HG03457 (cell line): ENCODE data around the gene GTPBP2.
"Not testable (repeated sequence)": the region's sequence is repeated elsewhere in the genome, so short reads cannot be mapped to it uniquely, and the experiment has no call there.

ENCODE experiments used
- ATAC-seq: cut with Tn5 transposase; IDR thresholded peaks from one replicate; pipeline ENCODE4 v1.9.1; 2021; ENCODE audit warnings: moderate number of reproducible peaks; ENCODE audit not compliant: unreplicated experiment

GTPBP2 gene

DNA sequence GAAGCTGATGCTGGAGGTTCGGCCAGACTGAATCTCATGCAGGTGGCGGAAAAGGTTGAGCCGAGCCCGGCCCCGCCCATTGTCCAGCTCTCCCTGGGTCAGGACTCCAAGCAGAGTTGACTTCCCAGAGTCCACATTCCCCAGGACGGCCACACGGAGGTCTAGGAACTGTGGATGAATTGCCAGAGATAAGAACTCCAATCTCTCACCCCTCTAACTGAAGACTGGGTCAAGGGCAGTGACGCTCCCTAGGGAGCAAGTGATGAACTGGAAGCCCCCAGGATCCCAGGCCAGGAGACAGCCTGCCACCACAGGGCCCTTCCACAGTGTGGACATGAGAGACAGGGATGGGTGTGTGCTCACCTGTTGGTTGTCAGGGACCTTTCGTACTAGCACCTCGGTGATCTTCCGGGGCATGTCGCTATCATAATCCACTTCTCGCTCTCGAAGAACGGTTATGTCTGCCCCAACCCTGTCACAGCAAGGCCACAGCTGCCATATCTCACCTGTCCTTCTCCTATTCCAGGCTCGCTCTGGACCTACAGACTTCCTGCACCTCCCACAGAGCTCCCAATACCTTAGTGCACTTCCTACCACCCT is 3.6 kb downstream of the GTPBP2 start:
- no peak for ATAC-seq

DNA sequence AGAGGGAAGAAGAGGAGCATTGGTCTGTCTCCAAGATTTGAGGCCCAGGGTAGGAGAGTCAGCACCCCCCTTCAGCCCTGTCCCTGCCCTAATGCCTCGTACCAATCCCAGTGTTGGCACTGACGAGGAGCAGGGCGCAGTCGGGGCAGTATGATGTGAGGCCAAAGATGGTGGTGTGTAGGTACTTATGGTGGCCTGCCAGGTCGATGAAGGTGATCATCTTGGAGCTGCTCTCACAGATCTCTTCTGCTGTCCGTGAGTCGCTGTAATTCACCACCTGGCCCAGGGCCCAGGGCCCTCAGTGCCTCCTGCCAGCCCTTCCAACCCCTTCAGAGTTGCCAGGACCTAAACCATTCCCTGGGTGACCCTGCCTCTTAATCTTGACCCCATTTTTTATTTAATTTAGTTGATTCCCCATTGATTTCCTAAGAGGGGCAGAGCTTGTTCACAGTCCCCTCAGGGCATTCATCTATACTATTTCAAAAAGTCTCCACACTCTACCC is 4.2 kb downstream of the GTPBP2 start:
- ATAC-seq: no peak

GRCh38 chr6:43623880-43624785 is 4.9 kb downstream of the GTPBP2 start:
- ATAC-seq: no peak

DNA sequence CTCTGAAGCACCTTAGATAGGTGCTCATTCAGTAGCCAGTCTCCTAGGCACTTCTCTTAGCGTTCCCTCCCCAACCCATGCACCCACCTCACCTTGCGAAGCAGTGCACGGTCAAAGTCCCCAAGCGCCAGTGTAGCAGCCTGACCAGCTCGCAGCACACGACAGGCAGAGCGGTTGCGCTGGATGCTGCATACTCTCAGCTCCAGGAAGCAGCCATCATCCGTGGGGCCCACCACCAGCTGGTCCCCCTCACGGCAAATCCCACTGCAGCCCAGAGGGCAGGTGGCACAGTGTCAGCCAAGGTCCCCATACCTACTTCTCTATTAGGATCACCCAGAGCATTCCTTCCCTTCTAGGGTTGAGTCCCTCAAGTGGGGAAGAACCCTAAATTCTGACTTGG is 6.5 kb downstream of the GTPBP2 start:
- no peak for ATAC-seq

DNA sequence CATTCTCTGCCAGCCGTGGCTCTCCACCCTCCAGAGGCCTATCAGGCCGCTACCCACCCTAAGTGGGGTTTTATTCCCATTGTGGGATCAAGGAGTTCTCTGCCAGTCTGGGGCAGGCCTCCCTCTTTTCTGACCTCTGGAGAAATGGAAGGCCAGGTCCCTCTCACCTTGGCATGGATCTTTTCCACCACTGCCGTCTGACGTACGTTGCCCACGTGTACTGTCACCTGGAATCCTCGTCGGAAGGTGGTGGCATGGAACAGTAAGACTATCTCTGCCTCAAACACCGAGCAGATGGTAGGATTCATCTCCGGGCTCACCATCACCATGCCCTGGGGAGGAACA is 7.3 kb downstream of the GTPBP2 start:
- ATAC-seq: no peak

DNA sequence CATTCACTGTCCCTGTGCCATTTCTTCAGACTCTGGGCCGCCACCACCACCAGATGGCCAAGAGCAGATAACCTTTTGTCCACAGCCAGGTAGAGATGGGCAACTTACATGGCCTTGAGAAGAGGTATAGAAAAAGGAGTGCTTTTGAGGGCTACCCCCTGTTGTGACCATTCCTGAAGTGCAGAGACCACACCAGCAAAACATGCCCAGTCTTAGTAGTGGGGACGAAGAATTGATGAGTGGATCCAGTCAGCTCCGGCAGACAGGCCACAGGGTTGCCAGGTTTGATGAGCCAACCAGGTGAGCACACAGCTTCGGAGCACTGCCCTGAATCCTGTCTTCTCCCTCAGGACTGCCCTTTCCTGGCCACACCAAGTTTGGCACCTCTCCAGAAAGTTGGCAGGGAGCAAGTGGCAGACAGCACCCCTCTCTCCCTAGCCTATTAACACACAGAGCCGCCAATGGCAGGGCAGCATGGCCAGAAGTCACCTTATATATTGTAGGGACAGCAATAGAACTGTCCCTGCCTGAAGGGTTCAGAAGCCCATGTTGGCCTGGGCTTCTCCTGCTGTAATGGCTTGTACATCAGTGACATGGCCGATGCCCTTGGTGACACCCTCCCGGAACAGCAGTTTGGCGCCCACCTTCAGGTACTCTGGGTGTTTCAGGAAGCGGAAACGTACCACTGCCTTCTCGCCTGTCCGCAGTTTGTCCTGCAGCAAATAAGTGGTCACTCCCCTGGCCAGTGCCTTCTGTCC is 7.8 kb downstream of the GTPBP2 start:
- no peak for ATAC-seq

DNA sequence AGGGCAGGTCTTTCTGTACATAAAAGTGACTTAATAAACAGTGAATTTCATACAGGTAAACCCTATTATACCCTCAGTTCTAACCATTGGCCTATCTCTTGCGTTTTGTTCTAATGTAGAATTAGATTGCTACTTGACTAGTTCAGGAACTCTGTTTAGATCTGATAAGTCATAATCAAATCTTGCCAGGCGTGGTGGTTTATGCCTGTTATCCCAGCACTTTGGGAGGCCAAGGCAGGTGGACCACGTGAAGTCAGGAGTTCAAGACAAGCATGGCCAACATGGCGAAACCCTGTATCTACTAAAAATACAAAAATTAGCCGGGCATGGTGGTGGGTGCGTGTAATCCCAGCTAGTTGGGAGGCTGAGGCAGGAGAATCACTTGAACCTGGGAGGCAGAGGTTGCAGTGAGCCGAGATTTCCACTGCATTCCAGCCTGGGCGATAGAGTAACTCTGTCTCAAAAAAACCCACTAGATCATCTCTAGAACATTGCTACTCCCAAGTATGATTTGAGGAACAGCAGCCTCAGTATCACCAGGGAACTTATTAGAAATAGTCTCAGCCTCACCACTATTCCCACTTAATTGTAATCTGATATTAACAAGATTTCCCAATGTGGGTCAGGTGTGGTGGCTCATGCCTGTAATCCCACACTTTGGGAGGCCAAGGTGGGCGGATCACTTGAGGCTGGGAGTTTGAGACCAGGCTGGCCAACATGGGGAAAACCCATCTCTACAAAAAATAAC is 12.2 kb downstream of the GTPBP2 start:
- no peak for ATAC-seq

- ATAC-seq: no peak
Measured at GRCh38 chr6:43614396-43614730, 14.7 kb downstream of the GTPBP2 start.

GRCh38 chr6:43613721-43614395 is 15.2 kb downstream of the GTPBP2 start:
- no peak for ATAC-seq

- ATAC-seq: no peak
Measured at GRCh38 chr6:43610431-43610830, 18.6 kb downstream of the GTPBP2 start.

GRCh38 chr6:43609402-43609801 is 19.7 kb downstream of the GTPBP2 start:
- ATAC-seq: no peak

DNA sequence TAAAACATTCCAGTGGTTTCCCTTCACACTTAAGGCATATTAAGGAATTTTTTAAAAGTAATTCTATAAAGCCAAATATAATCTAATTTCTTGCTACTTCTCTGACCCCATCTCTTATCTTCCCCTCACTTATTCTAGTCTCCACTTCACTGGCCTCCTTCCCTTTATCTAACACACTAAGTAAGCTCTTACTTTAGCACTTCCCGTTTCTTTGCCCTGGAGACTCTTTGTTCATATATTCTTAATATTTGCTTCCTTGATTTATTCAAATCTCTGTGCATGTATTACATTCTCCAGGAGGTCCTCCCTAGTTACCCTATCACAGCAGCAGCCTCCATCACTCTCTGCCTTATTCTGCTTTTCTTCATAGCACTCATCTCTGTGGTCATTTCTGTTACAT is 20.3 kb downstream of the GTPBP2 start:
- no peak for ATAC-seq

DNA sequence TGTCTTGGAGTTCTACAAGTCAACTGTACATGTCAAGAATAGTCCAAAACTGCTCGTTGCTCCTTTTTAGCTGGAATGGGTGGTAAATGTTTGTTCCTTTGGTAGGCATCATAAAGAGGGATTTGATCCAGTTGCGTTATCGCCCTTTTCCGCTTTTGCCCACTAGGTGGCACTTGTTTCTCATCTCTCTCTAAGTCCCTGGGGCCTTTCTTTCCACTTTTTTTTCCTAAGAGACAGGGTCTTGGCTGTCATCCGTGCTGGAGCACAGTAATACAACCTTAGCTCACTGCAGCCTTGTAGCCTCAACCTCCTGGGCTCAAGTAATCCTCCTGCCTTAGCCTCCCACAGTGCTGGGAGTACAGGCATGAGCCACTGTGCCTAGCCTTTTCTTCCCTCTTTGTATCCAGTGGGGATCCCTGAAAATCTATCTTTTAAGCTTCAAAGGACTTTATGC is 20.7 kb downstream of the GTPBP2 start:
- no peak for ATAC-seq

- ATAC-seq: no peak
Measured at GRCh38 chr6:43606019-43606418, 23.0 kb downstream of the GTPBP2 start.

GRCh38 chr6:43604174-43604573 is 24.9 kb downstream of the GTPBP2 start:
- no peak for ATAC-seq

- no peak for ATAC-seq
Measured at GRCh38 chr6:43600595-43600994, 28.5 kb downstream of the GTPBP2 start.

DNA sequence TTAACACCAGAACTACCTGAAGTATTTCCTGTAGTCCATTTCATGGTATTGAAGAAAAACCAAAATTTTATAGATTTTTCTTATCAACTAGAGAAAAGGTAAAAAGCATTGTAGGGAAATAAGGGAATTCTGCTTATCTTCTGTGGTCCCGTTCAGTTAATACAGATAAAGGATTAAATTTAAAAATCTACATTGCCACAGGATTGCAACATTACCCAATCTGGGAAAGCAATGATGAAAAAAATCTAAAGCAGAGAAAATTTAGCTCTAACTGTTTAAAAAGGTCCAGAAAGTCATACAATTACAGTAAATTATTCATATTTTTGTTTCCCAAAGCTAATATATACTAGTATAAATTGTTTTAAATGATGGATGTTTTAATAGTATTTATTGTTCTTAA is 35.1 kb downstream of the GTPBP2 start:
- no peak for ATAC-seq

DNA sequence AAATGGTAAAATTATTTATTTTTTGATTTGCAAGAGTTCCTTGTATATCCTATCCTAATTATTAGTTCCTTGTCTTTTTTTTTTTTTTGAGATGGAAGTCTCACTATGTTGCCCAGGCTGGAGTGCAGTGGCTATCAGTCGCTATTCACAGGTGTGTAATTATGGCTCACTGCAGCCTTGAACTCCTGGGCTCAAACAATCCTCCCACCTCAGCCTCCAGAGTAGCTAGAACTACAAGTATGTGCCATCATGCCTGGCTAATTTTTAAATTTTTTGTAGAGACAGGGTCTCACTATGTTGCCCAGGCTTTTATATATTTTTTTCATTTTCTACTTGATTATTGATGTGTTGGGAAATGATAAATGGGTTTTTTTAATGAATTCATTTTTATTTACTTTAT is 39.5 kb downstream of the GTPBP2 start:
- ATAC-seq: not testable (repeated sequence)

DNA sequence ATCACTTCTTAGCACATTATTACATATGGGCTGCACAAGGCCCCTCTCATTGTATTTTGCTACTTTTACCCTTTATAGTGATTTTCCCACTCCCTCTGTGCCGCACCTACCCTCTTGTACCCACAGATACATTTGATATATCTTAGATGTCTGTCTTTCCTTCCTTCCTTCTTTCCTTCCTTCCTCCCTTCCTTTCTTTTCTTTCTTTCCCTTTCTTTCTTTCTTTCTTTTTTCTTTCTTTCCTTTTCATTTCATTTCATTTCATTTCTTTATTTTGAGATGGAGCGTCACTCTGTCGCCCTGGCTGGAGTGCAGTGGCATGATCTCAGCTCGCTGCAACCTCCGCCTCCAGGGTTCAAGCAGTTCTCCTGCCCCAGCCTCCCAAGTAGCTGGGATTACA is 40.9 kb downstream of the GTPBP2 start:
- ATAC-seq: no peak

DNA sequence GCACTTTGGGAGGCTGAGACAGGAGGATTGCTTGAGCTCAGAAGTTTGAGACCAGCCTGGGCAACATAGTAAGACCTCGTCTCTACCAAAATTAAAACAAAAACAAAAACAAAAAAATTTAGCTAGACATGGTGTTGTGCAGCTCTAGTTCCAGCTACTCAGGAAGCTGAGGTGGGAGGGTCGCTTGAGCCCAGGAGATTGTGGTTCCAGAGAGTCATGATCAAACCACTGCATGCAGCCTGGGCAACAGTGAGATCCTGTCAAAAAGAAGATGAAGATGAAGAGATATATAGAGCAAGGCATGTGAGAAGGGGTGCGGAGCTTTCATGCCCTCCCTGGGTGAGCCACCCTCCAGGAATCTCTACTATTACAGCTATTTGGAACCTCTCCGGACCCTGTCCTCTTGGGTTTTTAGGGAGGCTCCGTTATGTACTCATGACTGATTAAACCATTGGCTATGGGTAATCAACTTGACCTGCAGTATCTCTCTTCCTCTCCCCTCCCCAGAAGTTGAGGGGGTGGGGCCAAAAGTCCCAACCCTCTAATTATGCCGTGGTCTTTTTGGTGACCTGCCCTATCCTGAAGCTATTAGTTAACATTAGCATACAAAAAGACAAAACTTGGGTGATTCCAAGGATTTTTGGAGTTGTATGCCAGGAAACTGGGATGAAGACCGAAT is 44.0 kb downstream of the GTPBP2 start:
- no peak for ATAC-seq
